Fibroblast of lung (primary cell): ENCODE data around the gene SAP30BP.

ENCODE experiments used
- CTCF ChIP-seq, 2 donors: IDR thresholded peaks in 1 of 2; conservative IDR thresholded peaks in 1 of 2; 1 replicate in 1 of 2; 2 replicates in 1 of 2; pipeline ENCODE4 v1.5.1; 2011 to 2012; ENCODE audit warnings: low read length in 2 of 2, control low read depth in 1 of 2, inconsistent platforms in 1 of 2, low read depth in 1 of 2, mild to moderate bottlenecking in 1 of 2
- EZH2 ChIP-seq: IDR thresholded peaks from 2 replicates; pipeline ENCODE4 v1.5.1; 2012; ENCODE audit warnings: low read length, control low read depth, mild to moderate bottlenecking; ENCODE audit errors: missing control alignments

GRCh38 chr17:75689441-75689873, 22.3 kb downstream of the SAP30BP start:
- no peak for TF ChIP-seq CTCF (conservative IDR thresholded peaks at IDR 0.05 in 1 of 2, IDR thresholded peaks at IDR 0.05 in 1 of 2; ENCODE audit: low read depth in 1 of 2, low read length in 2 of 2)
- no peak for TF ChIP-seq EZH2
